MM.1S (cell line): ENCODE data around the gene COMMD3.

Source experiments
- CTCF ChIP-seq: fragments of 300-600 bp; sonication (generic); IDR thresholded peaks from 2 replicates; pipeline ENCODE4 v1.5.1; 2016; ENCODE audit warnings: antibody characterized with exemption, low read length, mixed read lengths
- EZH2phosphoT487 ChIP-seq: fragments of 300-600 bp; sonication (generic); IDR thresholded peaks from 2 replicates; pipeline ENCODE4 v1.6.1; 2018; ENCODE audit warnings: antibody characterized with exemption, low read length

GRCh38 chr10:22369434-22370072 lies 53.4 kb downstream of the COMMD3 start:
- TF ChIP-seq EZH2phosphoT487 (no peak), CTCF (no peak)
